ENCODE measurements around the gene TBCK.

DNA sequence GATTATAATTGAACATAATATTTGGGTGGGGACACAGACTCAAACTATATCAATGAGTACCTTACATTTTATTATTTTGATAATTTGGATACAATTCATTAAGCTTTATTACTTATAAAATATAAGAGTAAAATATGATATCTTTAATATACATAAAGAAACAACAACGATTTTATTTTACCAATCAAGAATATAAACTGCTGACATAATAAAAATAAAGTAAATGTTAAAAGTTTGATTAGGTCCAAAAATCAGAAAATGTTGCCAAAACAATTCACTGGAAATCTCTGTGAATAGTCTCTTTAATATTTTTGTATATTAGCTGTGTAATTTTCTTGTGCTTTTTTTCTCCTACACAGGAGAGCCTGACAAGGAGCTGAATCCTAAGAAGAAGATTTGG is 31.2 kb upstream of the TBCK start:
- TF ChIP-seq, protein P1, sequence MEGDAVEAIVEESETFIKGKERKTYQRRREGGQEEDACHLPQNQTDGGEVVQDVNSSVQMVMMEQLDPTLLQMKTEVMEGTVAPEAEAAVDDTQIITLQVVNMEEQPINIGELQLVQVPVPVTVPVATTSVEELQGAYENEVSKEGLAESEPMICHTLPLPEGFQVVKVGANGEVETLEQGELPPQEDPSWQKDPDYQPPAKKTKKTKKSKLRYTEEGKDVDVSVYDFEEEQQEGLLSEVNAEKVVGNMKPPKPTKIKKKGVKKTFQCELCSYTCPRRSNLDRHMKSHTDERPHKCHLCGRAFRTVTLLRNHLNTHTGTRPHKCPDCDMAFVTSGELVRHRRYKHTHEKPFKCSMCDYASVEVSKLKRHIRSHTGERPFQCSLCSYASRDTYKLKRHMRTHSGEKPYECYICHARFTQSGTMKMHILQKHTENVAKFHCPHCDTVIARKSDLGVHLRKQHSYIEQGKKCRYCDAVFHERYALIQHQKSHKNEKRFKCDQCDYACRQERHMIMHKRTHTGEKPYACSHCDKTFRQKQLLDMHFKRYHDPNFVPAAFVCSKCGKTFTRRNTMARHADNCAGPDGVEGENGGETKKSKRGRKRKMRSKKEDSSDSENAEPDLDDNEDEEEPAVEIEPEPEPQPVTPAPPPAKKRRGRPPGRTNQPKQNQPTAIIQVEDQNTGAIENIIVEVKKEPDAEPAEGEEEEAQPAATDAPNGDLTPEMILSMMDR (IDR thresholded peaks at IDR 0.05 in 8 of 11, conservative IDR thresholded peaks at IDR 0.05 in 3 of 11), result no peak
- TF ChIP-seq POLR2A (IDR thresholded peaks at IDR 0.05), result no peak
- no peak for TF ChIP-seq POLR2AphosphoS5 (IDR thresholded peaks at IDR 0.05)

All from spleen (tissue), 7 donors.